Measurements from ENCODE around the gene PARD6B. TPM values are rescaled to one million over a fixed set of nuclear protein-coding genes. Genes with fewer than 3 reads are reported as not detected.
"Not testable (repeated sequence)": the region's sequence is repeated elsewhere in the genome, so short reads cannot be mapped to it uniquely, and the experiment has no call there.

The PARD6B gene
- total RNA-seq, 1 experiment from 2014 or later: 5.2 TPM

- DNase-seq (ENCODE audit: low read depth): peak; percentile 23
These were observed 15.0 kb downstream of the PARD6B start for GRCh38 chr20:50746138-50746940.

DNA sequence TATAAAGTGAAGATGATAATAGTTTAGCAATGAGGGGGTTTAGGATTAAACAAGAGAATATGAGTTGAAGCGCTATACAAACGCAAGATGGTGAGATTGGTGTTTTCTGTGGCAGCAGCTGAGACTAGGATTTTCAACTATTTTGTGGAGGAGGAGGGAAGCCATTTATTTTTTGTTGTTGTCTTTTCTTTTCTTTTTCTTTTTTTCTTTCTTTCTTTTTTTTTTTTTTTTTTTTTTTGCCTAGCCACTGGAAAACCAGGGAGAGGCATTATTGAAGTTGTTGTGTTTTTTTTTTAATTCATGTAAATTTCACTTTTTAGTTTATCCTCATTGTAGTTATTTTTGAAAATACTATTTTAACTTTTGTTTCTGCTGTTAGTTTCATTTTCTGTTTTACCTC is 15.9 kb downstream of the PARD6B start:
- no peak for DNase-seq (ENCODE audit: low read depth)

DNA sequence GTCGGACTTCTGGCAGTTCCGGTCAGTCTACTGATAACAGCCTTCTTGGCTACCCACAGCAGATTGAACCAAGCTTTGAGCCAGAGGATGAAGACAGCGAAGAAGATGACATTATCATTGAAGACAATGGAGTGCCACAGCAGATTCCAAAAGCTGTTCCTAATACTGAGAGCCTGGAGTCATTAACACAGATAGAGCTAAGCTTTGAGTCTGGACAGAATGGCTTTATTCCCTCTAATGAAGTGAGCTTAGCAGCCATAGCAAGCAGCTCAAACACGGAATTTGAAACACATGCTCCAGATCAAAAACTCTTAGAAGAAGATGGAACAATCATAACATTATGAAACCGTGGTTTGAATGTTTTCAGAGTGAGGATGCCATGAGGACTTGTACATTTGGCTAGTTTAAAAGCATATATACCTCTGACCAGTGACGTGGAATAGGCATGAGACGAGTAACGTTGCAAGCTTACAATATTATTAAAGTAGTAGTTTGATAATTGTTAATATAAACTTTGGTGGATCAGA is 18.8 kb downstream of the PARD6B start:
- DNase-seq (ENCODE audit: low read depth): no peak

DNA sequence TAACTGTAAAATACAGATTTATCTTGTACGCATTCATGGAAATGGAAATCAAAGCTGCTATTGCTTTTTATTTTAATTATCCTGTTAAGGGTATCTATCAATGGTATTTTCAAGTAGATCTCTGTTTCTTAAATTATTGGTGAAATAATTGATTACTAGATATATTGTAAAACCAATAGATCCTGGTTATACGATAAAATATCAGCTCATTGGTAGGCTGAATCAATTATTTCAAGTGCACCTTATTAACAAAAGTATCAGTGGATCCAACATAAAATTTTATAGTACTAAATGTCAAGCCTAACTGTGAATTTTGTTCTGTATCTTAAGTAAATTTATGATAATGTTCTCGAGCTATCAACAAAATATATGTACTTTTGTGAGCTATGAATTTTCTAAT is 21.8 kb downstream of the PARD6B start:
- DNase-seq (ENCODE audit: low read depth): no peak

DNA sequence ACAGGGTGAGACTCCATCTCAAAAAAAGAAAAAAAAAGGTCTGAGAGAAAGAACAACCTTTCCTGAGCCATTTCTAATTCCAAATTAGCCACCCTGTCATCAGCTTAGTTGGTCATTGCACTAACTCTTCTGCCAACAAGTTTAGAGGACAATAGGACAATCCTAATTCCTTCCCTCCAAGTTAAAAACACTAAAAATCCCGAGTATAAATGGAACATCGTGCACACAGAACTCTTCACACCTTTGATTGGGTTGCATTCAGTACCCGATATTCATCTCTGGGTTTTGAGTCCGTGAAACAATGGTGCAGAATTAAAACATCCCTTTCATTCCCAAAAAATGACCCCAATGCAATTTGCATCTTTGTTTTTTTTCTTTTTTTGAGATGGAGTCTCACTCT is 23.0 kb downstream of the PARD6B start:
- no peak for DNase-seq (ENCODE audit: low read depth)

GRCh38 chr20:50756447-50756846 is 25.1 kb downstream of the PARD6B start:
- no peak for DNase-seq (ENCODE audit: low read depth)

DNA sequence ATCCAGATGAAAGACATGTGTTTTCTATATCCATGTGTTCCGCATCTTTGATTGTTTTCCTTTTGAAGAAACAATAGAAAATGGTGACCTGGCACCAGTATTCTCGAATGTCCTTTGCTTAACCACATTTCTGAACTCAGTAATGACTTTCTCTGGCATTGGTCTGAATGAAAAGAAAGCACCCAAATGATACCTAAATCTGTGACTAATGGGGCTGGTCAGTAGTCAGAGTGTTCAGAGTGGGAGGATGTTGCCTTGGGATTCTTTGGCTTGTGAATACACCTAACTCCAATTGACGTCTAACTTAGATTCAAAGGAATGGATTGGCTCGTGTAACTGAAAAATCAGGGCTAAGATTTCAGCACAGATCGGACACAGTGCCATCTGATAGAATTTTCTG is 27.1 kb downstream of the PARD6B start:
- peak; percentile 29 for DNase-seq (ENCODE audit: low read depth)

- no peak for DNase-seq (ENCODE audit: low read depth)
These were observed 27.6 kb downstream of the PARD6B start for GRCh38 chr20:50758992-50759391.

DNA sequence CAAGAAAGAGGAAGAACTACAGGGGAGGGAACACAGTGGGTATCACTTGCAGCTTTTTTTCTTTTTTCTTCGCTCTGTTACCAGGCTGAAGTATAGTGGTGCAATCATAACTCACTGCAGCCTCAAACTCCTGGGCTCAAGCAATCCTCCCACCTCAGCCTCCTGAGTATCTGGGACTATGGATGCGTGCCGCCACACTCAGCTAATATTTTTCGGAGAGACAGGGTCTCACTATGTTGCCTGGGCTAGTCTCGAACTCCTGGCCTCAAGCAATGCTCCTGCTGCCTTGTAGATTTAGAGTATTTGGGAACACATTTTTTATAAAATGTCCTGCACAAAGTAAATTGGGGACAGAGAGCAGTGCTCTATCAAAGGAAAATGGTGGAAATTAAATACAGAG is 28.3 kb downstream of the PARD6B start:
- no peak for DNase-seq (ENCODE audit: low read depth)

GRCh38 chr20:50762045-50762422 is 30.7 kb downstream of the PARD6B start:
- DNase-seq (ENCODE audit: low read depth): peak; percentile 64

DNA sequence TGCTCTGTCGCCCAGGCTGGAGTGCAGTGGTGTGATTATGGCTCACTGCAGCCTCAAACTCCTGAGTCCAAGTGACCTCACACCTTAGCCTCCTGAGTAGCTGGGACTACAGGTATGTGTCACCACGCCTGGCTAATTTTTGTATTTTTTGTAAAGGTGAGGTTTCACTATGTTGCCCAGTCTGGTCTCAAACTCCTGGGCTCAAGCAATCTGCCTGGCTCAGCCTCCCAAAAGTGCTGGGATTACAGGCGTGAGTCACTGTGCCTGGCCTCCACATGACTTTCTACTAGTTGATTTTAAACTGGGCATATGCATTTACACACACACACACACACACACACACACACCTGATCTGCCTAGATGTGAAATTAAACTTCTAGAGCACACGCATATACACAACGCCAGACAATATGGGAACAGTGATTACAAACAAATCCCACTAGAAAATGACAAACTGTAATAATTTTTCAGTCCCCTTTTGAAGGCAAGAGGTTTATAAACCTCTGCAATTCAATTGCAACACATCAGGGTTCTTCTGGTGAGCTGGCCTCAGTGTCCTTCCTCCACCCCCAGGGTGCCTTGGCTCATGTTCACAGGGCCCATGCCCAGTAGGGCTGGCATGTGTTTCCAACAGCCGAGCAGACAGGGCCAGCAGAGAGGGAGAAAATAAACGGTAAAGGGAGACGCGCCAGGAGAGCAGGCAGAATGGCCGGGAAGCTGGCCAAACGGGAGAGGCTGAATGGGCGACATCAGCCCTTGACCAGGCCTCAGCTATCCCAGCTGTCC is 31.2 kb downstream of the PARD6B start:
- DNase-seq (ENCODE audit: low read depth): peak; percentile 68

- DNase-seq (ENCODE audit: low read depth): not testable (repeated sequence)
These were observed 32.4 kb downstream of the PARD6B start for GRCh38 chr20:50763550-50764458.

- DNase-seq (ENCODE audit: low read depth): peak; percentile 10
These were observed 33.9 kb downstream of the PARD6B start for GRCh38 chr20:50765251-50765650.

DNA sequence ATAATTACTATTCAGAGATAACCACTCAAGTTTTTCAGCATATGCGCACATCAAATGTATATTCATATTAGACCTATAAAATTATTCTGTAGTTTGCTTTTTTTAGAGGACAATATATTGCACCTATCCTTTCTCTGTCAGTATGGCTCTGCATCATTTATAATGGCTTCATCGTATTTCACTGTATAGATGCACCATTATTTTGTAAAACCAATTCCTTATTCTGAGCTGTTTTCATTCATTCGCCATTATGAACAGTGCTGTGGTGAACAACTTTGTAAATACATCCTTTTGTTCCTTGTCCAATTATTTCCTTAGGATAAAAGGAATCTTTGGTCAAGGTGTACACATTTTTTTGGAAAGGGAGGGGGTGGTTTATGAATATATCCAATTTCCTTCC is 34.3 kb downstream of the PARD6B start:
- no peak for DNase-seq (ENCODE audit: low read depth)

- not testable (repeated sequence) for DNase-seq (ENCODE audit: low read depth)
These were observed 35.8 kb downstream of the PARD6B start for GRCh38 chr20:50766955-50767809.

- not testable (repeated sequence) for DNase-seq (ENCODE audit: low read depth)
These were observed 37.6 kb downstream of the PARD6B start for GRCh38 chr20:50768991-50769390.

DNA sequence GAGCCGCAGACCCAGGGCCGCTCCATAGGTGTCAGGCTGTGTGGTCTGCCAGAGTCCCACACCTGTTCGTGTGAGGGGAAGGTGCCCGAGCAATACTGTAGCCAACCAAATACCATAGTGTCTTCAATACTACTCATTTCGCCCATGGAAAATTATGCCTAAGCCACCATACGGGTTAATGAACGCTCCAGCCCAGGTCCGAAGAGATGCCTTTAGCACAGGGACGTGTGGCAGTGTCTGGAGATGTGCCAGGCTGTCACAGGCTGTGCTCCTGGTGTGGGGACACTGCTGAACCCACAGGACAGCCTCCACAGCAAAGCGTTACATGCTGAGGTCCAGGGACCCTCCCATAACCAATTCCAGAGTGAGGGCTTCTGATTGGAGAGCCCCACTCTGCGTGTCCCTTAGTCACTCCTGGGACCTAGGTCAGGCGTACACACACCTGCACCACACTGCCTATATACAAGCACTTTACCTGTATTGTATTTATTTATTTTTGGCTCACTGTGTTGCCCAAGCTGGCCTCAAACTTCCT is 38.2 kb downstream of the PARD6B start:
- not testable (repeated sequence) for DNase-seq (ENCODE audit: low read depth)

DNA sequence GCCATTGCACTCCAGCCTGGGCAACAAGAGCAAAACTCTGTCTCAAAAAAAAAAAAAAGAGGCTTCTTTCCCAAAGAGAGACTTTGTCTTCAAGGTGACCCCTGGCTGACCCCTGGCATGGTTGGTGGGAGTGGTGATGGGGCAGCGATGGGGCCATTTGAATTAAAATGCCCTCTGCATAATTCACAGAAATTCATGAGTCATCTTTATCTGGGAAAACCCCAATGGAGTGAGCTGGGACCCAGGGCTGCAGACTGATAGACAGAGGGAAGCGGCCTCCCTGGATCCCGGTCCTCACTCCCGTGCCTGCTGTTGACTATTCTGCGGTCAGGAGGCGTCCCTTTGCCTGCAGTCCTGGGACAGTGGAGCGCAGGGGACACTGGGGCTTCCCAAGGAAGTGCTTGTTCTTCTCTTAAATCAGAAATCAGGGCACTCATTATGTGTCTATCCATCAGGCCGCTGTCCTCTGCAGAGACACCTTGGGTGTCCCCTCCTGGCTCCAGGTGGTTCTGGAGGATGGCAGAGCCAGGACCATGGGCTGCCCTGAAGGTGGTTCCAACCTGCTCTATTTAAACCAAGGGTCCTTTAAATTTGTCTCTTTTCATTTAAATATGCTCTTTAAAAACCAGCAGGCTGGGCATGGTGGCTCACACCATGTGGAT is 40.2 kb downstream of the PARD6B start:
- DNase-seq (ENCODE audit: low read depth): peak; percentile 57

DNA sequence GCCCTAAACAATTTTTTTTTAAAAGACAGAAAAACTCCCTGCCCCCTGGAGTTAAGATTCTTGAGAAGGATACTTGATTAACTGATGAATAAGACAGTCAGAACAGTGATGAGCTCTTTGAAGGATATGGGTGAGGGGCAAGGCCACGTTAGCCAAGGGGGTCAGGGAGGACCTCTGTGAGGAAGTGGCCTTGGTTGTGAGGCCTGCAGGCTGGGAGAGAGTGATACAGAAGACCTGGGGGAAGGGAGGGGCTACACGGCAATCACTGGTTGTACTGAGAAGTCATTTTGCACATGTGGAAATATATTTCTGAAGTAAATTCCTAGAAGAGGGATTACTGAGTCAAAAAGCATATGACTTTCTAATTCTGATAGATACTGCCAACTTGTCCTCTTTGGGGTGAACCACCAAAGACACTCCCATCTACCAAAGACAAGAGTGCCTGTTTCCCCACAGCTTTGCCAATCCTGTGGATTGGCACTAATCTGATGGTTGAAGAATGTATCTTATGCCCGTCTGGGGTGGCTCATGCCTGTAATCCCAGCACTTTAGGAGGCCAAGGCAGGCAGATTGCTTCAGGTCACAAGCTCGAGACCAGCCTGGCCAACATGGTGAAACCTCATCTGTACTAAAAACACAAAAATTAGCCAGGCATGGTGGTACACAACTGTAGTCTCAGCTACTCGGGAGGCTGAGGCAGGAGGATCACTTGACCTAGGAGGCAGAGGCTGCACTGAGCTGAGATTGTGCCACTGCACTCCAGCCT is 41.2 kb downstream of the PARD6B start:
- no peak for DNase-seq (ENCODE audit: low read depth)

Measured in Daoy (cell line).